Activated CD4-positive, alpha-beta T cell treated with anti-CD3 and anti-CD28 coated beads, Interleukin-2, amount 10 ng/mL, durations not matched to agents 7 days and 5 days (primary cell): ENCODE results near the gene NSFL1C. TPM values are rescaled to one million over a fixed set of nuclear protein-coding genes. Genes with fewer than 3 reads are reported as not detected.
"Not testable (repeated sequence)": the region's sequence is repeated elsewhere in the genome, so short reads cannot be mapped to it uniquely, and the experiment has no call there.

Source experiments
- CTCF ChIA-PET: fragments of 350-600 bp; sonication (Branson Sonifier 250); formaldehyde crosslinking; loops from one replicate; lab custom pipeline; 2021; ENCODE audit warnings: antibody characterized with exemption; lab: Charles Lee
- POLR2A ChIA-PET: fragments of 350-600 bp; sonication (Branson Sonifier 250); formaldehyde crosslinking; loops from one replicate; lab custom pipeline; 2021; ENCODE audit warnings: antibody characterized with exemption; lab: Charles Lee
- DNase-seq: peaks from one replicate; pipeline ENCODE4 v3.0.0-alpha.2; 2020
- H3K27ac Mint-ChIP-seq: one replicate; pipeline ENCODE4 v1.8.0; 2021; ENCODE audit warnings: mild to moderate bottlenecking, moderate library complexity, mixed read lengths
- H3K27me3 Mint-ChIP-seq: one replicate; pipeline ENCODE4 v1.8.0; 2021; ENCODE audit warnings: mixed read lengths
- H3K36me3 Mint-ChIP-seq: one replicate; pipeline ENCODE4 v1.8.0; 2021; ENCODE audit warnings: low read depth, mixed read lengths
- H3K4me1 Mint-ChIP-seq: one replicate; pipeline ENCODE4 v1.8.0; 2021; ENCODE audit warnings: mixed read lengths
- H3K4me3 Mint-ChIP-seq: one replicate; pipeline ENCODE4 v1.8.0; 2021; ENCODE audit warnings: mild to moderate bottlenecking, moderate library complexity, mixed read lengths
- H3K9me3 Mint-ChIP-seq: one replicate; pipeline ENCODE4 v1.8.0; 2021; ENCODE audit warnings: mixed read lengths
- total RNA-seq, 2 experiments: library from RNA; stranded (reverse); gene quantifications; one replicate each; pipeline ENCODE4 v1.2.3, GENCODE V29; 2021

NSFL1C gene
- total RNA-seq, 2 experiments from 2014 or later = 56.5 to 64.8 TPM

- ChIA-PET POLR2A (no interaction called here), CTCF (interaction anchor here (1.4 kb wide), 1 partner anchor 15 kb away, joined by 3 read pairs; no protein-coding TSS in a partner anchor)
- H3K4me3 Mint-ChIP-seq = no peak overlapping the region
- peaks cover 7% of the 10 kb centered on the region for H3K9me3 Mint-ChIP-seq
- DNase-seq = no peak
- peaks cover 8% of the 10 kb centered on the region for H3K4me1 Mint-ChIP-seq
- H3K27ac Mint-ChIP-seq = no peak overlapping the region
- peaks cover 8% of the 10 kb centered on the region for H3K36me3 Mint-ChIP-seq
- H3K27me3 Mint-ChIP-seq = peaks cover 8% of the 10 kb centered on the region
Observed at GRCh38 chr20:1405801-1406200, 60.8 kb downstream of the NSFL1C start.

DNA sequence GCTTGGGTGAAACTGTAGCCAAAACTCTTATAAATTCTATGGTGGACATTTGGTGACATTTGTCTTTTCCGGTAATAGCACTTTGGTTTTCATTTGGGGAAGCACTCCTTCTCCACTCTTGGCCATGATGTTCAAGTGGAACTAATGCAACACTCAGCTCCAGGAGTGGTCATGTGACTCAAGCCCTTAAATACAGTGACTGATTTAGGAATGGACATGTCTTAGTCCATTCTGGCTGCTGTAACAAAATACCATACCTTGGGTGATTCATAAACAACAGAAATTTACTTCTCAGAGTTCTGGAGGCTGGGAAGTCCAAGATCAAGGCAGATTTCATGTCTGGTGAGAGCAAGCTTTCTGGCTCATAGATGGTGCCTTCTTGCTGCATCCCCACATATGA is 63.0 kb downstream of the NSFL1C start:
- ChIA-PET CTCF (interaction anchor here (1.2 to 1.3 kb wide), 2 partner anchors 12 to 34 kb away, joined by 3 read pairs; no protein-coding TSS in a partner anchor), POLR2A (no interaction called here)
- no peak overlapping the region for H3K27ac Mint-ChIP-seq
- H3K9me3 Mint-ChIP-seq = peaks cover 7% of the 10 kb centered on the region
- no peak overlapping the region for H3K4me3 Mint-ChIP-seq
- H3K36me3 Mint-ChIP-seq = peaks cover 8% of the 10 kb centered on the region
- DNase-seq = no peak
- peaks cover 8% of the 10 kb centered on the region for H3K4me1 Mint-ChIP-seq
- H3K27me3 Mint-ChIP-seq = peaks cover 2% of the 10 kb centered on the region

DNA sequence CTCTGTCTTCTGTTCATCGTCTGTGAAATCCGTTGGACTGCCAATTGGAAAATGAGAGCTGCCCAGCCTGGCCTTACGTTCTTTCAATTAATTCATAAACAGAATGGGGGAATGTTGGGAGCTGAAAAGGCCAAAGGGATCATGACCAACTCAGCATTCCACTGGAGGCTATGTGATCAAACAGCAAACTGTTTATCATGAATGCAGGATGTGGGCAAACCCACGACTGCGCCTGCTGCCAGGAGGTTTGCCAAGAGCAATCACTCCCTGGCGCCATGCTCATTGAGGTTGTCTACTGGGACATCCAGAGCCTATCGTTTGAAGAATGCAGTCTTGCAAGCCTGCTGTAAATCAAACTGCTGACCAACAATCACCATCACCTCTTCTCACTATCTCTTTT is 64.5 kb downstream of the NSFL1C start:
- Mint-ChIP-seq H3K27me3 (peaks cover 4% of the 10 kb centered on the region), H3K9me3 (peaks cover 9% of the 10 kb centered on the region), H3K4me3 (no peak overlapping the region), H3K36me3 (peaks cover 9% of the 10 kb centered on the region), H3K4me1 (peaks cover 10% of the 10 kb centered on the region), H3K27ac (no peak overlapping the region)
- ChIA-PET CTCF (interaction anchor here (0.9 to 1.2 kb wide), 2 partner anchors 10 to 35 kb away, joined by 3 read pairs; partner anchors contain the start of gene FKBP1A), POLR2A (no interaction called here)
- no peak for DNase-seq

DNA sequence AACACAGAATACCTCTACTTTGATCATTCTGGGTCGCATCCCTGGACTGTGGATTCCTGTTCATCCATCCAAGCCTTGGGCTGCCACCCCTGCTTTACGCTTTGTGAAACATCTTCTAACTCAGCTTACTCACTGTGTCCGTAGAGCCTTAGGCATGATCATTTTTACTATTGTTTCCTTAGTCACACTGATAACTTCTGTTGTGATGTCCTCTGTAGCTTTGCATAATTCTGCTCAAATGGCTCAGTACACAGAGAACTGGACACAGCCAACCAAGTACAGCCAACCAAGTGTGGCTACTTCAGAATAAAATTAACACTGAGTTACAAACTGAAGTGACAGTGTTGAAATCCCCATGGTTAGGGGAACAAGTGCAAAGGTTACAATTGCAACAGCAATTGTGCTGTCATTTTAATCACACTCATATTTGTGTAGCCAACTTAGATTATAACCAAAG is 65.2 kb downstream of the NSFL1C start:
- Mint-ChIP-seq H3K4me1 (peaks cover 16% of the 10 kb centered on the region), H3K9me3 (peaks cover 16% of the 10 kb centered on the region), H3K27me3 (peaks cover 11% of the 10 kb centered on the region), H3K27ac (no peak overlapping the region), H3K4me3 (no peak overlapping the region), H3K36me3 (peaks cover 16% of the 10 kb centered on the region)
- POLR2A ChIA-PET = no interaction called here
- DNase-seq = no peak
- CTCF ChIA-PET = interaction anchor here (2.8 kb wide), 1 partner anchor 18 kb away, joined by 7 read pairs; no protein-coding TSS in a partner anchor

DNA sequence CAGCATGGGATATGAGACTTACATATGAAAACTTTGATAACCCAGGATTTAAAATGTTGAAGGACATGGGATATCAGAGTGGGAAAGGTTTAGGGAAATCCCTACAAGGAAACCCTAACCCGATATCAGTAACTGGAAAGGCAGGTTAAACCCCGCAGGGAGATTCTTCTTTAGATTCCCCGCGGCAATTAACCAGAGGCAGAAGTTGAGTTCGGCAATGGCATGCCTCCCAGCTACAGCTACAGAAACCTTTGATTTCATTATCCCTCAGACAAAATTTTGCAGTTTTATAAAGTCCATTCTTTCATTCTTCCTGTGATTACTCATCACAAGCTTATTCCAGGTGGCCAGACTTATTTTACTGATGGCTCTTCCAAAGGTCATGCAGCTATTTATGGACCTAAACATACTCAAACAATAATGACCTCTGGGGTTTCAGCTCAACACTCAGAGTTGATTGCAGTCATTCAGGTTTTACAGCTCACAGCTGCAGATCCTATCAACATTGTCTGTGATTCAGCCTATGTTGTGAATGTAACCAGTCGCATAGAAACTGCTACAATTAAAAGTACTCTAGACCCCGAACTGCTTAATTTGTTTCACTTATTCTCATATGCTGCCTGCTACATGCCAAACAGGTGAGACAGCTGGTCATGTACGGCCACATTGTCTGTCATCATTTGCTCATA is 66.8 kb downstream of the NSFL1C start:
- H3K27me3 Mint-ChIP-seq = peaks cover 20% of the 10 kb centered on the region
- H3K9me3 Mint-ChIP-seq = peaks cover 18% of the 10 kb centered on the region
- H3K27ac Mint-ChIP-seq, DNase-seq, POLR2A ChIA-PET, H3K4me3 Mint-ChIP-seq: not testable (repeated sequence)
- CTCF ChIA-PET = interaction anchor here (1.0 to 2.8 kb wide), 4 partner anchors 9 to 74 kb away, joined by 3 to 7 read pairs (median 6); no protein-coding TSS in a partner anchor
- peaks cover 17% of the 10 kb centered on the region for H3K36me3 Mint-ChIP-seq
- peaks cover 21% of the 10 kb centered on the region for H3K4me1 Mint-ChIP-seq

GRCh38 chr20:1398185-1398584 is 68.5 kb downstream of the NSFL1C start:
- H3K36me3 Mint-ChIP-seq = peaks cover 13% of the 10 kb centered on the region
- DNase-seq, H3K4me3 Mint-ChIP-seq, POLR2A ChIA-PET, H3K27ac Mint-ChIP-seq: not testable (repeated sequence)
- peaks cover 29% of the 10 kb centered on the region for H3K4me1 Mint-ChIP-seq
- peaks cover 16% of the 10 kb centered on the region for H3K9me3 Mint-ChIP-seq
- CTCF ChIA-PET = interaction anchor here (2.1 kb wide), 1 partner anchor 10 kb away, joined by 7 read pairs; no protein-coding TSS in a partner anchor
- peaks cover 21% of the 10 kb centered on the region for H3K27me3 Mint-ChIP-seq

DNA sequence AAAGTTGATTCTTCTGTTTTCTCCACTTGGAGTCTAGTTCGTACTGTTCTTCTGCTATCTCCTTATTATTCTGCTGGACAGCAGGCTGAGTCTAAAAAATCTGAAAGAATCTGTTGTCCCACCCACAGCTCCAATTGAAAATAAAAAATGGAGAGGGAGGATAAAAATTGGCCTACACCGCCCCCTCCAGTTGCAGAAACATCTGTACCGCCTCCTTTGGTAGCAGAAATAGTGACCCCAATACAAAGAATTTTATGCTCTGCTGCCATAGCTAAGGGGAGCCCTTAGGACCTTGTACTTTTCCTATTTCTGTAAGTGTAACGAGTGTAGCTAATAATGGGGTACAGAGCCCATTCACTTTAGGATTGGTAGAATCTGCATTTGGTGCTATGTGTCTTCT is 68.9 kb downstream of the NSFL1C start:
- H3K4me1 Mint-ChIP-seq = peaks cover 30% of the 10 kb centered on the region
- no peak for DNase-seq
- peaks cover 13% of the 10 kb centered on the region for H3K36me3 Mint-ChIP-seq
- H3K4me3 Mint-ChIP-seq = no peak overlapping the region
- H3K27me3 Mint-ChIP-seq = peaks cover 21% of the 10 kb centered on the region
- ChIA-PET CTCF (interaction anchor here (1.0 to 1.2 kb wide), 3 partner anchors 9 to 14 kb away, joined by 3 read pairs; no protein-coding TSS in a partner anchor), POLR2A (no interaction called here)
- no peak overlapping the region for H3K27ac Mint-ChIP-seq
- peaks cover 16% of the 10 kb centered on the region for H3K9me3 Mint-ChIP-seq

DNA sequence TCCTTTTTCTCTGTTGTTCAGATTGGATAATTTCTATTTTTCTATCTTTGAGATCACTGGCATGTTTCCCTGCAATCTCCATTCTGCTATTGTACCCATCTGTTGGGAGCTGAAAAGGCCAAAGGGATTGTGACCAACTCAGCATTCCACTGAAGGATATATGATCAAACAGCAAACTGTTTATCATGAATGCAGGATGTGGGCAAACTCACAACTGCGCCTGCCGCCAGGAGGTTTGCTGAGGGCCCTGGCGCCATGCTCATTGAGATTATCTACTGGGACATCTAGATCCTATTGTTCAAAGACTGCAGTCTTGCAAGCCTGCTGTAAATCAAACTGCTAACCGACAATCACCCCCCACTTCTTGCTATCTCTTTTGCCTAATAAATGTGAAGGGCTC is 69.9 kb downstream of the NSFL1C start:
- H3K27me3 Mint-ChIP-seq = peaks cover 21% of the 10 kb centered on the region
- peaks cover 12% of the 10 kb centered on the region for H3K36me3 Mint-ChIP-seq
- no peak overlapping the region for H3K4me3 Mint-ChIP-seq
- POLR2A ChIA-PET = no interaction called here
- peaks cover 25% of the 10 kb centered on the region for H3K4me1 Mint-ChIP-seq
- H3K27ac Mint-ChIP-seq = no peak overlapping the region
- peaks cover 11% of the 10 kb centered on the region for H3K9me3 Mint-ChIP-seq
- no peak for DNase-seq
- CTCF ChIA-PET = interaction anchor here (1.0 to 1.2 kb wide), 3 partner anchors 8 to 15 kb away, joined by 3 read pairs; no protein-coding TSS in a partner anchor

- POLR2A ChIA-PET = no interaction called here
Observed at GRCh38 chr20:1396264-1396663, 70.4 kb downstream of the NSFL1C start.

GRCh38 chr20:1394686-1395085 is 72.0 kb downstream of the NSFL1C start:
- ChIA-PET POLR2A (no interaction called here), CTCF (no interaction called here)
- H3K9me3 Mint-ChIP-seq = peaks cover 11% of the 10 kb centered on the region
- H3K27me3 Mint-ChIP-seq = peaks cover 21% of the 10 kb centered on the region
- no peak overlapping the region for H3K4me3 Mint-ChIP-seq
- DNase-seq = no peak
- H3K36me3 Mint-ChIP-seq = peaks cover 21% of the 10 kb centered on the region
- no peak overlapping the region for H3K27ac Mint-ChIP-seq
- peaks cover 44% of the 10 kb centered on the region for H3K4me1 Mint-ChIP-seq

More at GRCh38 chr20:1396264-1396663, 70.4 kb downstream of the NSFL1C start:
- Mint-ChIP-seq H3K4me1 (peaks cover 28% of the 10 kb centered on the region), H3K27ac (no peak overlapping the region), H3K36me3 (peaks cover 12% of the 10 kb centered on the region), H3K27me3 (peaks cover 21% of the 10 kb centered on the region), H3K4me3 (no peak overlapping the region), H3K9me3 (peaks cover 11% of the 10 kb centered on the region)
- DNase-seq = no peak
- CTCF ChIA-PET = interaction anchor here (1.2 kb wide), 1 partner anchor 15 kb away, joined by 3 read pairs; no protein-coding TSS in a partner anchor

DNA sequence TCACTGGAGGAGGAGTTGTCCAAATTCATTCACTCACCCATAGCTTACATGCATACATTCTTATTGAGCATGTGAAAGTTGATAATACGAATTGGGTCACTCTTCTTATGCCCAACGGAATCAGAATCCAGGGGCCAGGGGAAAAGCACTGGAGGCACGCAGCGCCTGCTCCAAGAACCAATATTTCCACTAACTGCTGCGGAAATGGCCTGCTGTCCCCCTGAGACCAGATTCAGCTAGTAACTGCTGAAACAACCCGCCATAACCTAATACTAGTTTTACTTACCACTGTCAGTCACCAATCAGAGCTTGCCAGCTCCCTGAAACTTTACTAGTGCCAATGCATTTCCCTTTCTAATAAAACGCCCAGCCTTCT is 73.2 kb downstream of the NSFL1C start:
- peaks cover 11% of the 10 kb centered on the region for H3K9me3 Mint-ChIP-seq
- ChIA-PET POLR2A (no interaction called here), CTCF (interaction anchor here (1.2 to 1.3 kb wide), 2 partner anchors 10 to 45 kb away, joined by 4 read pairs; no protein-coding TSS in a partner anchor)
- H3K27me3 Mint-ChIP-seq = peaks cover 21% of the 10 kb centered on the region
- peaks cover 28% of the 10 kb centered on the region for H3K36me3 Mint-ChIP-seq
- H3K4me3 Mint-ChIP-seq = peak overlapping the region; percentile 86
- H3K4me1 Mint-ChIP-seq = peaks cover 55% of the 10 kb centered on the region
- peak overlapping the region; percentile 89 for H3K27ac Mint-ChIP-seq
- DNase-seq = no peak

GRCh38 chr20:1392693-1393506 is 73.7 kb downstream of the NSFL1C start, which contains the start of gene FKBP1A:
TSS of gene FKBP1A (minus strand) at chr20:1393054. CDS start at chr20:1392998, 56 bp downstream.
- H3K27me3 Mint-ChIP-seq = peaks cover 21% of the 10 kb centered on the region
- H3K4me3 Mint-ChIP-seq = peak within 1 kb of the TSS; percentile 87
- peaks cover 11% of the 10 kb centered on the region for H3K9me3 Mint-ChIP-seq
- peaks cover 61% of the 10 kb centered on the region for H3K4me1 Mint-ChIP-seq
- ChIA-PET CTCF (interaction anchor here (0.8 to 2.2 kb wide), 8 partner anchors 9 to 74 kb away, joined by 3 to 9 read pairs (median 4); partner anchors contain the start of gene NSFL1C), POLR2A (no interaction called here)
- H3K27ac Mint-ChIP-seq = peak within 1 kb of the TSS; percentile 89
- peaks cover 31% of the 10 kb centered on the region for H3K36me3 Mint-ChIP-seq
- DNase-seq = peak; percentile 91
